HG03064 (cell line): ENCODE data around the gene ACTR3C.
"Not testable (repeated sequence)": the region's sequence is repeated elsewhere in the genome, so short reads cannot be mapped to it uniquely, and the experiment has no call there.

ENCODE experiments used
- ATAC-seq: cut with Tn5 transposase; IDR thresholded peaks from one replicate; pipeline ENCODE4 v1.9.1; 2021; ENCODE audit warnings: low read depth; ENCODE audit not compliant: unreplicated experiment

Gene ACTR3C

DNA sequence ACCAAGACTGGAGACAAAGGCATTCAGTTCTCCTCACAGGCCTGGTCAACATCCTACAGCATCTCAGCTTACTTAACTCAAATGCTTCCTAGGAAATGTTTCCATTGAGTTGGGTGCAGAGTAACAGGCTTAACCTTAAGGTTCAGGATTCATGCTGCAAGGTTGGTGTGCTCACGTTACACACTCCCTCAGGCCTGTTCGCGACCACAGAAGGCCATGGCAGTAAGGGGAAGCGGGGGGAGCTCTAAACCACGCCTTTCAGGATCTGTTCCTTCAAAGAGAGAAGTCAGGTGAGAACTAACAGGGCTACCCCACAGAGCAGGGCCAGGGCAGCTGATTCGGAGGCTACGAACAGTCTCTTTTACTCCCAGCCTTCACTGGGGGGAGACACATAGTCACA lies 35.5 kb downstream of the ACTR3C start:
- not testable (repeated sequence) for ATAC-seq

DNA sequence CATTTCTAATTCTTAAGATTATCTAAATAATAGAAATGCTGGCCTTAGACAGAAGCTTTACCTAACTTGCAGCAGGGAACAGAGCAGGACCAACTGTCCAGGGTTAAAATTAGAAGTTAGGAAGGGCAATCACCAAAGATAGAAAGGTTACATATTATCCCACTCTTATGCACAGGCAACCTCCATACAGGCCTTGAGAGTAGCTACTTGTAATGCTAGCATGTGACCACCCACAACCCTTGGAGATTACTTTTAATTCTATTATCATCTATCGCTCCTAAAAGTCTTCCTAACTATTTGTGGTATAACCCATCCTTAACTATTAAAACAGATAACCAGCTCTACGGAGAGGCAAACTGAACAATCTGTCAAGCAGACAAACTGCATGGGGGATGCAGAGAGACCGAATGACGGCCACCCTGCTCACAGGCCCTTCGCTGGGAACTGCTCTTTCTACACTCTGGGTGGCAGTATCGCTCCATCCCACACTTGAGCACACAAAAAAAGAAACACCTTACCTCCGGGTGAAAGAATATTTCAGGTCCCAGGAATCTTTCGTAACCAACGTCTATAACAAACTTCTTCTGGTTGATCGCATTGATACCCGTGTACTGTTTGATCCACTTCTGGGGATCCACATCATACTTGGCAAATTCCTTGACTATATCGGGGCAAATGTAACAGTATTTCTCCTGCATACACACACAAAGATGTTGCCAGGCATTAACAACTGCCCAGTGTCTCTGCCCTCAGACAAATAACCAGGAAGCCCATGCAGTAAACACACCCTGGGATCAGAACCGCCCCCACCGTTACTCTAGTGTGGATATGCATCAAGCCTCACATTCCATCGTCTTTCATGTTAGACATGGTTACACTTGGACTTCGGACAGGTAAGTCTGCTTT lies 37.2 kb downstream of the ACTR3C start:
- ATAC-seq = not testable (repeated sequence)

DNA sequence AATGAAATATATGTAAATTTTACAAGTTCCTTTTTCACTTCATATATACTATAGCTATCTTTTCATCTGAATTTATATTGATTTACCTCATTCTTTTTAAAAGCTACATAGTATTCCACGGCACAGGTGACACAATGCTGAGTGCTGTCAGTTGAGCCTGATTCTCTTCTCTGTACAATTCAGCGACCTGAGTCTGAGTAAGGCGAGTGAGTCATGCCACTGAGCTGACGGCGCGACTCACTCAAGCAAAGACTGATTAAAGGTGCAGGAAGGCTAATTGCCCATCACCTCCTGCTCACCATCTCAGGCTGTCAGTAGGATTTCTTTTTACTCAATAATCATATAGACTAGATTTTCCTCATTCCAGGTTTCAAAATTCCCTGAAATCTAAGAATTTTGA lies 39.7 kb downstream of the ACTR3C start:
- ATAC-seq = not testable (repeated sequence)

DNA sequence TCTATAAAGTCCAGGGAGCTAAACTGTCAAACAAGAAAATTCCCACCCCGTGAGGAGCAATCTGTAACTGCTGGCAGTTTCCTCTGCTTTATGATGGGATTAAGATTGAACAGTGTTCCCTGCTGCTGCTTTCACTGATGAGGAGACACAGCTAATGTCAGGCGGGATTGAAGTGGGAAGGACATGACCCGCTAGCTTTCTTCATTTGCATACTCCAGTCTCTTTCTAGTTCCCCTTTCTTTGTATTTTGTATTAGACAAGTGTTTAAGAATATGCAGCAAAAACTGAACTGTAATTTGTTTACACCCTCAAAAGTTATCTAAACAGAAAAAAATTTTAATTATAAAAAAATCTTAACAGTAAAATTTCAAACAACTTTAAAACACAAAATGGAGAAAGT lies 40.2 kb downstream of the ACTR3C start:
- not testable (repeated sequence) for ATAC-seq

DNA sequence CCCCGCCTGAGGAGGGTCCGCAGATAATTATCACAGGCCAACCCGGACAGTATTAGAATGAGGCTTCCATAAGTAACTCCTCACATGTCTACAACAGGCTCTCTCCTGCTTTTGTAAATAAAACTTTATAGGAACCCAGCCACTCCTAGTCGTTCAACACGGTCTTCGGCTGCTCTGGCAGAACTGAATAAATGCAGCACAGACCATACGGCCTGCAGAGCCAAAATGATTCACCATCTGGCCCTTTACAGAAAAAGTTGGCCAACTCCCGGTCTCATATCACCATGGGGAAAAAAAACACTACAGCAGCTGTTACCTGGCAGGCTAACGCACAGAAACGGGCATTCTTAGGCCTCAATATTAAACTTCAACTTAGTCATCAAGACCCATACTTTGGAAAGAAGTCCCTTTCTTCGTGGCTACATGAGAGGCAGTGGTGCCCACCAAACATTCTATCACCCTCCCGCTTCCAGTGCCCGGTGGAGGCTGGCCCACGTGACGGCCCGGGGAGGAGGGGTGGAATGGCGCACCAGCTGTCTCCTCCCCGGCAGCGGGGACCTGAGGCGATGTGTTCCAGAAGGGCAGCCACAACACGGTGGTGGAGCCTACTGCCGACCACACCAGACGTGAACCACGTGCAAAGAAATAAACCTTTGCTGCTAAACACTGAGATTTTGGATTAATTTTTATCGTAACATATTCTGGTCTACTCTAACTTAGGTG lies 41.5 kb downstream of the ACTR3C start:
- not testable (repeated sequence) for ATAC-seq

- ATAC-seq = not testable (repeated sequence)
Measured at GRCh38 chr7:150278383-150278782, 45.0 kb downstream of the ACTR3C start.

GRCh38 chr7:150276132-150276695 lies 47.1 kb downstream of the ACTR3C start:
- not testable (repeated sequence) for ATAC-seq

- ATAC-seq = not testable (repeated sequence)
Measured at GRCh38 chr7:150271898-150272297, 51.4 kb downstream of the ACTR3C start.

GRCh38 chr7:150270101-150270824 lies 53.1 kb downstream of the ACTR3C start:
- ATAC-seq = not testable (repeated sequence)

GRCh38 chr7:150268798-150269197 lies 54.5 kb downstream of the ACTR3C start:
- ATAC-seq = not testable (repeated sequence)

- not testable (repeated sequence) for ATAC-seq
Measured at GRCh38 chr7:150268287-150268686, 55.1 kb downstream of the ACTR3C start.

GRCh38 chr7:150266953-150267665 lies 56.2 kb downstream of the ACTR3C start:
- ATAC-seq = not testable (repeated sequence)

DNA sequence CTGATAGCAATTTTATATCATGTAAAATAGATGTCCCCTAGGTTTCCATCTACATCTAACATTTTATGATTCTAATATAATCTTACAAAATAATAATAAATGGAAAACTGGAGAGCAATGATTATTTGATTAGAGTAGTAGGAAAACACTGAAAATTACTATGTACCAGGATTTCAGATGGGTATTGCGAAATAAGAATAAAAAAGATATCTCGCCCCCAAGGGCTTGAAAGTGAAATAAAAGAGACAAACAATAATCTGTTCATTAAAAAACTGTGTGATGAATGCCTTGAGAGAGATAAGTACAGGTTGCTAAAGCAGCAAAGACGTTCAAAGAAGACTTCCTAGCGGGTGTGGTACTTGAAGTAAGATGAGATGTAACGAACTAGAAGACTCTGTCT lies 60.7 kb downstream of the ACTR3C start:
- ATAC-seq = not testable (repeated sequence)

DNA sequence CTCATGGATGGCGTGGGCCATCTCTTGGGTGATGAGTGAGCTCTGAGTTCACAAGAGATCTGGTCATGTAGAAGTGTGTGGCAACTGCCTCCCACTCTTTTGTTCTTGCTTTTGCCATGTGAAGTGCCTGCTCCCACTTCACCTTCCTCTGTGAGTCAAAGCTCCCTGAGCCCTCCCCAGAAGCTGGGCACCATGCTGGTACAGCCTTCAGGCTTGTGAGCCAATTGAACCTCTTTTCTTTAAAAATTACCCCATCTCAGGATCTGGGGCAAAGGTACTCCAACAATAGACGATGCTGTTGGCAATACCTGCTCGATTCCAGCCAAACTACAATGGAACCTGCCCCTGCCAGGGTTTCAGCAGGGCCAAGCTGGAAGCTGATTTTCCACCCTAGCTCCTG lies 75.6 kb downstream of the ACTR3C start:
- ATAC-seq = not testable (repeated sequence)

- not testable (repeated sequence) for ATAC-seq
Measured at GRCh38 chr7:150245208-150245607, 78.1 kb downstream of the ACTR3C start.

DNA sequence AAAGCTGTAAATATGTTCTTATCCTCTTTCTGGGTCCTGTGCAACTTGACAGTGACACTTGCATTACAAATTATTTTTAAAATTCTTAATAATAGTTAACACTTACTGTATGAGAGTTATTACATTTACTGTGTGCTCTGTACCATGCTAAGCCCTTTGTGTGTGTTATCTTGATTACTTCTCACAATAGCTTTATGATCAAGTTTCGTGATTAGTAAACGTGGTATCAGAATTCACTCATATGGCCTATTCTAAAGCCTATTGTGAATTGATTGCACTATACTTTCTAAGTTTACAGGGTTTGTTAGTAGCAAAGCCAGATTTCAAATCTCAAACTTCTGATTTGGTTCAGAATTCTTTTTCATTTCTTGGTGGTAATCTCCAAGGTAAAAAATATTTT lies 80.4 kb downstream of the ACTR3C start:
- ATAC-seq = not testable (repeated sequence)

GRCh38 chr7:150225444-150225843 lies 97.9 kb downstream of the ACTR3C start:
- ATAC-seq = not testable (repeated sequence)

GRCh38 chr7:150222083-150222972 lies 101.0 kb downstream of the ACTR3C start:
- ATAC-seq = not testable (repeated sequence)

DNA sequence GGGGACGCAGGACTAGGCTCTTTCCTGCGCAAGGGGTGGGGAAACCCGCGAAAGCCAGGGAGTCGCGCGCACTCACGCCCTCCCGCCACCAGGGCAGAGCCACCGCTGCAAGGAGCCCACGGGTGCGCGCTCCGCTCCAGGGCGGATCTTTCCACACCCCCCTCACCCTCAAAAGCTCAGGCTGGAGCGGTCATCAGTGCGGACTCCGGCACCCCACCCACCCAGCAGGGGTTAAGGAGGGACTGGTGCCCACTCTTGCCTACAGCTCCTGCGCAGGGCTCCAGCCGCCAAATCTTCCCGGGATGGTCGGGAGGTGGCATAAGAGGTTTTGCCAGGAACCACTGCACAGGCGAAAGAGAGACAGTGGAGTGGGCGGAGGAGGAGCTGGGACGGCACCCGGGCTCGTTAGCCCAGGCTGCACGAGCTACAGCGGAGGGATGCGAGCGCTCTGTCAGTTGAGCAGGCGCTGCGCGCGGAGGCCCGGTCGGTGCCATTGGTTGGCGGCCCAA lies 102.6 kb downstream of the ACTR3C start:
- ATAC-seq = not testable (repeated sequence)
